Chondrocyte (in vitro differentiated cells): ENCODE data around the gene RARA. TPM values are rescaled to one million over a fixed set of nuclear protein-coding genes. Genes with fewer than 3 reads are reported as not detected.

ENCODE experiments used
- DNase-seq: peaks from one replicate; pipeline ENCODE4 v3.0.0; 2021; ENCODE audit warnings: mixed read lengths, low spot score
- H3K27ac Mint-ChIP-seq: one replicate; pipeline ENCODE4 v1.8.0; 2021; ENCODE audit warnings: mild to moderate bottlenecking, moderate library complexity, mixed read lengths; ENCODE audit not compliant: unreplicated experiment
- H3K27me3 Mint-ChIP-seq: 2 replicates; pipeline ENCODE4 v1.8.0; 2021; ENCODE audit warnings: low read depth, mixed read lengths
- H3K36me3 Mint-ChIP-seq: 2 replicates; pipeline ENCODE4 v1.8.0; 2021; ENCODE audit warnings: low read depth, mixed read lengths
- H3K4me1 Mint-ChIP-seq: 2 replicates; pipeline ENCODE4 v1.8.0; 2021; ENCODE audit warnings: low read depth, mild to moderate bottlenecking, mixed read lengths
- H3K4me3 Mint-ChIP-seq: one replicate; pipeline ENCODE4 v1.8.0; 2021; ENCODE audit warnings: mild to moderate bottlenecking, moderate library complexity, mixed read lengths; ENCODE audit not compliant: unreplicated experiment
- H3K9me3 Mint-ChIP-seq: 2 replicates; pipeline ENCODE4 v1.8.0; 2021; ENCODE audit warnings: low read depth, mixed read lengths
- total RNA-seq: library from RNA; stranded (reverse); gene quantifications from 3 replicates; pipeline ENCODE4 v1.2.1, GENCODE V29; 2021
- TF ChIP-seq, protein P1 (sequence below): fragments of 200-600 bp; sonication (generic); IDR thresholded peaks from 2 replicates; pipeline ENCODE4 v1.5.0; 2021; ENCODE audit warnings: antibody characterized with exemption, mild to moderate bottlenecking, moderate library complexity

Gene RARA
- total RNA-seq, 1 donor from 2014 or later = 59.2 TPM

DNA sequence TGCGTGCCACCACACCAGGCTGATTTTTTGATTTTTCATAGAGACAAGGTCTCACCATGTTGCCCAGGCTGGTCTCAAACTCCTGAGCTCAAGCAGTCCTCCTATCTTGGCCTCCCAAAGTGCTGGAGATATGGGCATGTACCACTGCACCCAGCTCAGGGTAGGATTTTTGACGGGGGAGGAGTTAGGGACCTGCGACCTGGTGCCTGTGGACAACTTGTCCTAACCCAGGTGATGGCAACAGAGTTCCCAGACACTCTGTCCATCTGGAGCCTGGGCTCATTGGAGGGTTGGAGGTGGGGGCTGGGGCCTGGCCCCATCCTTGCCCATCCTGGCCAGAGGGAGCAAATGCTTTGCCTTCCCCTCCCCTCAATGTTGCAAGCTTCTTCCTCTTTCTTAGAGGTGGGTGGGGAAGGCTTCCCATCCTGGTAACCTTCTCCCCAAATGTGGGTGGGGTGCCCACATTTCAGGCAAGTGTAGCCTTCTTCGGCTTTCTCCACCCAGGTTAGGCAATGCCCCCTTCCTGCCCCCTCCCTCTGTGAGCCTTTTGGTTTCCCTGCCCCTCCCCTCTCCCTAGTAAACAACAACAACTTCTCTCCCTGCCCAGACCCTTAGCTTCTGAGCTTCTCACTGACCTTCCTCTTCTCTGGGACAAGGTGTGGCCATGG, 24.9 kb downstream of the RARA start:
- DNase-seq = no peak
- TF ChIP-seq, protein P1, sequence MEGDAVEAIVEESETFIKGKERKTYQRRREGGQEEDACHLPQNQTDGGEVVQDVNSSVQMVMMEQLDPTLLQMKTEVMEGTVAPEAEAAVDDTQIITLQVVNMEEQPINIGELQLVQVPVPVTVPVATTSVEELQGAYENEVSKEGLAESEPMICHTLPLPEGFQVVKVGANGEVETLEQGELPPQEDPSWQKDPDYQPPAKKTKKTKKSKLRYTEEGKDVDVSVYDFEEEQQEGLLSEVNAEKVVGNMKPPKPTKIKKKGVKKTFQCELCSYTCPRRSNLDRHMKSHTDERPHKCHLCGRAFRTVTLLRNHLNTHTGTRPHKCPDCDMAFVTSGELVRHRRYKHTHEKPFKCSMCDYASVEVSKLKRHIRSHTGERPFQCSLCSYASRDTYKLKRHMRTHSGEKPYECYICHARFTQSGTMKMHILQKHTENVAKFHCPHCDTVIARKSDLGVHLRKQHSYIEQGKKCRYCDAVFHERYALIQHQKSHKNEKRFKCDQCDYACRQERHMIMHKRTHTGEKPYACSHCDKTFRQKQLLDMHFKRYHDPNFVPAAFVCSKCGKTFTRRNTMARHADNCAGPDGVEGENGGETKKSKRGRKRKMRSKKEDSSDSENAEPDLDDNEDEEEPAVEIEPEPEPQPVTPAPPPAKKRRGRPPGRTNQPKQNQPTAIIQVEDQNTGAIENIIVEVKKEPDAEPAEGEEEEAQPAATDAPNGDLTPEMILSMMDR = no peak
- no peaks in the 10 kb centered on the region for H3K27me3 Mint-ChIP-seq
- no peak overlapping the region for H3K4me3 Mint-ChIP-seq
- peak overlapping the region; percentile 79 for H3K27ac Mint-ChIP-seq
- peaks cover 56% of the 10 kb centered on the region for H3K4me1 Mint-ChIP-seq
- peaks cover 5% of the 10 kb centered on the region for H3K36me3 Mint-ChIP-seq
- H3K9me3 Mint-ChIP-seq = no peaks in the 10 kb centered on the region

DNA sequence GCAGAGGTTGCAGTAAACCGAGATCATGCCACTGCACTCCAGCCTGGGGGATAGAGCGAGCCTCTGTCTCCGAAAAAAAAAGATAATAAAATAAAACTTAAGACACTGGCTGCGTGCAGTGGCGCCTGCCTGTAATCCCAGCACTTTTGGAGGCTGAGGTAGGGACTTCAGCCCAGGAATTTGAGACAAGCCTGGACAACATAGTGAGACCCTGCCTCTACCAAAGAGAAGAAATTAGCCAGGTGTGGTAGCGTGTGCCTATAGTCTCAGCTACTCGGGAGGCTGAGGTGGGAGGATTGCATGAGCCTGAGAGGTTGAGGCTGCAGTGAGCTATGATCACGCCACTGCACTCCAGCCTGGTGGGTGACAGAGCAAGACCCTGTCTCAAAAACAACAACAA, 26.6 kb downstream of the RARA start:
- no peaks in the 10 kb centered on the region for H3K9me3 Mint-ChIP-seq

DNA sequence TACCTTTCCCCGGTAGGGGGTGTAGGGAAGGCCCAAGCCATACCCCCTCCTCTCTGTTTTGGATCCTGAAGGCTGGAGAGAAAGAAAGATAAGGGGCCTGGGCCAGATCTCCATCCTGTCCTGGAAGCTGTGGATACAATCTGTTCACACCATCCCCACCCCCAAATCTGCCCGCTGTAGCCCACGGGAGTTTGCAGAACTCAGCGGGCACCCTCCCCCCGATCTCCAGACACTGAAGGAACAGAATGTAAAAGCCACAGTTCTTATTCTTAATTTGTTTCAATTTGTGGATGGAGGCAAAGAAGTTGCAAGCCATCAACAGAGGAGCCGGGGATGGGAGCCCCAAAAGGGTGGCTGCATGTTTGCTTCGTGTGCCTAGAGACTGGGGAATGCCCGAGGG, 28.4 kb downstream of the RARA start:
- H3K4me1 Mint-ChIP-seq = peaks cover 50% of the 10 kb centered on the region
- no peaks in the 10 kb centered on the region for H3K27me3 Mint-ChIP-seq
- no peak for DNase-seq
- H3K36me3 Mint-ChIP-seq = peaks cover 3% of the 10 kb centered on the region
- TF ChIP-seq, protein P1 = no peak
- no peak overlapping the region for H3K27ac Mint-ChIP-seq
- H3K9me3 Mint-ChIP-seq = no peaks in the 10 kb centered on the region
- H3K4me3 Mint-ChIP-seq = no peak overlapping the region

More for the DNA sequence above, 26.6 kb downstream of the RARA start:
- Mint-ChIP-seq H3K27me3 (no peaks in the 10 kb centered on the region), H3K36me3 (peaks cover 7% of the 10 kb centered on the region), H3K27ac (no peak overlapping the region), H3K4me3 (no peak overlapping the region), H3K4me1 (peaks cover 62% of the 10 kb centered on the region)
- TF ChIP-seq, protein P1 = no peak
- no peak for DNase-seq

DNA sequence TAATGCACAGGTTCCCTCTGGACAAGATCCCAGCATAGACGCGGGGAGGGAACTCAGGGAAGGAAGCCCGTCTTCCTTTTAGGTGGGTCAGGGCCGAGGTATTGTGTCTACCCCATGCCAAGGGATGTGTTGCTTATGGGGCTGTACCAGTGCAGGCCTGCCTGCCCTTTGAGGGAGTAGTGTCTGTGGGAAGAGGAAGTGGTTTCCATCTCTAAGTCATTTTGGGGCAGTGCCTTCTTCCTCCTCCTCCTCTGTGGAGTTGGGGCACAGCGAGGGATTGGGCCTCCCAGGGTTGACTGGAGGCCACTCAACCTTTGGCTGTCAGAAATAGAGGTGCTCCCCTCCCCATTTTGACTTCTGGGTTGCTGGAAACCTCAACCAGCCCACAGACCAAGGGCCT, 29.1 kb downstream of the RARA start:
- Mint-ChIP-seq H3K36me3 (peaks cover 3% of the 10 kb centered on the region), H3K4me1 (peaks cover 48% of the 10 kb centered on the region), H3K27ac (no peak overlapping the region), H3K4me3 (no peak overlapping the region), H3K27me3 (no peaks in the 10 kb centered on the region), H3K9me3 (no peaks in the 10 kb centered on the region)
- no peak for DNase-seq
- TF ChIP-seq, protein P1 = no peak

DNA sequence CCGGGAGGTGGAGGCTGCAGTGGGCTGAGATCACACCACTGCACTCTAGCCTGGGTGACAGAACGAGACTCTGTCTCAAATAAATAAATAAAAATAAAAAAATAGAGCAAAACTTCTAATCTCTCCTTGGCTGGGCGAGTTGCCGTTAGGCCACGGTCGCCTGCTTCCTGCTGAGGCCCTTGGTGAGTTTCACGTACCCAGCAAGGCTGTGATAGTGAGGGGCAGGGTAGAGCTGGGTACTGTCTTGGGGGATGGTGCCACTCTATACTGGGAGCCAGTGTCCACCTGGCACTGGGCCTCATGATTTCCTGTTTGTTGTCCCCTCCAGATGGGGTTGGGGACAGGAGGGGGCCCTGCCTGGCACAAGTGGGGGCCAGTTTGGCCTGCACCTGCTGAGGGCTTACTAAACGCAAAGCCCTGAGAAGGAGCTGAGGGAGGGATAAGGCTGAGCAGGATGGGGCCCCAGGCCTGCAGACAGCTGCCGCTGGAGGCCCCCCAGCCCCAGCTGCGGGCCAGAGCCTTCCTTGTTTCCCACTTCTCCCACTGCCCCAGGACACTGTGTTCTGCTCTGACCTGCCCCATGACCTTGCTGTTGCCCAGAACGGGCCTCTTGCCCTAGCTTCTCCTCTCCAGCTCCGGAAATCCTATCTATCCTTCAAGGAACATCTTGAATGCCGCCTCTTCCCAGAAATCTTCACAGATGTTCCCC, 30.1 kb downstream of the RARA start:
- H3K4me3 Mint-ChIP-seq = no peak overlapping the region
- H3K9me3 Mint-ChIP-seq = no peaks in the 10 kb centered on the region
- H3K4me1 Mint-ChIP-seq = peaks cover 54% of the 10 kb centered on the region
- H3K27me3 Mint-ChIP-seq = no peaks in the 10 kb centered on the region
- TF ChIP-seq, protein P1 = no peak
- DNase-seq = no peak
- H3K27ac Mint-ChIP-seq = no peak overlapping the region
- peaks cover 3% of the 10 kb centered on the region for H3K36me3 Mint-ChIP-seq
